ENCODE data around the gene B4GALT3. TPM values are rescaled to one million over a fixed set of nuclear protein-coding genes. Genes with fewer than 3 reads are reported as not detected.

Gene B4GALT3
- total and polyA plus RNA-seq, 9 of the 15 experiments (the other 6 are each of a cell fraction or from before 2014, with no cell fraction given): 31.2 to 103 (median 46.1) TPM

GRCh38 chr1:161177112-161177935 is at the start of gene B4GALT3 (continued):
- TF ChIP-seq RBM15 (IDR thresholded peaks at IDR 0.05; ENCODE audit: insufficient read depth, low read length): no peak
- no peak for TF ChIP-seq HMG20B (CRISPR knock-in tag; IDR thresholded peaks at IDR 0.05)
- no peak for TF ChIP-seq BRCA1 (IDR thresholded peaks at IDR 0.05)
- no peak for TF ChIP-seq BRCA1 (CRISPR knock-in tag; IDR thresholded peaks at IDR 0.05)
- peak; percentile 51; the same call in 1 of the 2 replicates for TF ChIP-seq GATA2 (CRISPR knock-in tag; IDR thresholded peaks at IDR 0.05)
- TF ChIP-seq CHD1 (IDR thresholded peaks at IDR 0.05; ENCODE audit: low read length): no peak
- no peak for TF ChIP-seq ZMIZ1 (IDR thresholded peaks at IDR 0.05; ENCODE audit: low read depth in 2 of 2, low read length in 2 of 2)
- TF ChIP-seq TARDBP (IDR thresholded peaks at IDR 0.05): no peak
- no peak for TF ChIP-seq BDP1 (IDR thresholded peaks at IDR 0.05; ENCODE audit: insufficient read depth, insufficient read length)
- TF ChIP-seq DACH1 (IDR thresholded peaks at IDR 0.05; ENCODE audit: partially characterized antibody): no peak
- TF ChIP-seq STAT5A (IDR thresholded peaks at IDR 0.05; ENCODE audit: borderline replicate concordance, low read length): no peak; the same call in 1 of the 2 replicates
- no peak for TF ChIP-seq RBM34 (IDR thresholded peaks at IDR 0.05; ENCODE audit: borderline replicate concordance, insufficient read depth, low read length)
- no peak for TF ChIP-seq ZNF830 (CRISPR knock-in tag; IDR thresholded peaks at IDR 0.05)
- 0 out of 2 replicates have a peak, but pooled peaks have one; percentile 5 for TF ChIP-seq JUN (IDR thresholded peaks at IDR 0.05; ENCODE audit: borderline replicate concordance, low read depth, low read length)
- TF ChIP-seq JUN (CRISPR knock-in tag; IDR thresholded peaks at IDR 0.05; ENCODE audit: borderline replicate concordance): no peak
- TF ChIP-seq PRPF4 (IDR thresholded peaks at IDR 0.05; ENCODE audit: insufficient read depth, low read depth, low read length, poor library complexity, severe bottlenecking): no peak
- no peak for TF ChIP-seq ZNF764 (CRISPR knock-in tag; IDR thresholded peaks at IDR 0.05; ENCODE audit: low read depth)
- TF ChIP-seq NKRF (IDR thresholded peaks at IDR 0.05; ENCODE audit: borderline replicate concordance): peak; percentile 91
- TF ChIP-seq PATZ1 (CRISPR knock-in tag; IDR thresholded peaks at IDR 0.05; ENCODE audit: borderline replicate concordance): no peak
- peak; percentile 94 for TF ChIP-seq SUPT5H (IDR thresholded peaks at IDR 0.05)
- TF ChIP-seq ARID1B (IDR thresholded peaks at IDR 0.05): peak; percentile 56; the same call in 1 of the 2 replicates
- TF ChIP-seq SNIP1 (IDR thresholded peaks at IDR 0.05; ENCODE audit: low read depth): no peak

Data from K562 (cell line).